Psoas muscle (tissue), 8 donors: Measurements from ENCODE around the gene NOL9. TPM values are rescaled to one million over a fixed set of nuclear protein-coding genes. Genes with fewer than 3 reads are reported as not detected.
A peak's percentile ranks its signal among the peaks of the same experiment; 100 is the strongest.

Experiments used
- ATAC-seq, 4 donors: fragments of 200-7000 bp; cut with Tn5 transposase; one replicate each; pipeline ENCODE4 v1.9.1; 2020; ENCODE audit warnings: moderate library complexity in 3 of 4, mild to moderate bottlenecking in 2 of 4
- DNase-seq, 2 donors: peaks; one replicate each; pipeline ENCODE4 v3.0.0-alpha.2; 2020
- H3K27ac ChIP-seq: fragments of 200-600 bp; one replicate; pipeline ENCODE4 v1.8.0; 2022
- H3K27me3 ChIP-seq, 3 donors: fragments of 200-600 bp in 1 of 3; one replicate each; pipeline versions ENCODE4 v1.6.1 to v1.8.0; 2013 to 2022; ENCODE audit warnings: low read length in 2 of 3, mild to moderate bottlenecking in 2 of 3, moderate library complexity in 1 of 3; ENCODE audit not compliant: insufficient read depth in 3 of 3
- H3K36me3 ChIP-seq, 2 donors: fragments of 200-600 bp in 1 of 2; one replicate each; pipeline versions ENCODE4 v1.6.1 to v1.8.0; 2013 to 2022; ENCODE audit warnings: low read depth in 1 of 2, mild to moderate bottlenecking in 1 of 2, moderate library complexity in 1 of 2; ENCODE audit not compliant: insufficient read depth in 1 of 2
- H3K4me1 ChIP-seq: fragments of 200-600 bp; one replicate; pipeline ENCODE4 v1.8.0; 2022
- H3K4me3 ChIP-seq: fragments of 200-600 bp; one replicate; pipeline ENCODE4 v1.8.0; 2022; ENCODE audit warnings: mild to moderate bottlenecking
- H3K9me3 ChIP-seq: fragments of 200-600 bp; one replicate; pipeline ENCODE4 v1.8.0; 2022
- WGBS, 3 donors: extraction: QIAGEN DNeasy Blood & Tissue Kit; methylation state at CpG; one replicate each; pipeline versions ENCODE4 v1.1.6 to v1.1.7; 2013; 5-methylcytosine and 5-hydroxymethylcytosine counted together
- intact Hi-C, 2 donors: fragments of 100-400 bp; cut with DNase I; formaldehyde crosslinking; loops; one replicate each; pipeline versions ENCODE4 v1.11.0 to v1.14.2; 2022
- polyA plus RNA-seq, 3 donors: library from polyadenylated mRNA; stranded (reverse); fragments of 200-250 nt; gene quantifications; one replicate each; pipeline ENCODE4 v1.2.3, GENCODE V29; 2013
- total RNA-seq, 4 donors: library from RNA; stranded (reverse); fragmentation: NEBNext Ultra II Directional in 2 of 4; extraction: Animal tissue kit (Norgen Biotek cat#: 25700) in 2 of 4; gene quantifications; one replicate each; pipeline versions ENCODE4 v1.2.1 to v1.2.4, GENCODE V29; 2021 to 2023
- TF ChIP-seq, protein P1 (sequence below): fragments of 200-600 bp; IDR thresholded peaks from one replicate; pipeline ENCODE4 v1.8.0; 2022; ENCODE audit warnings: antibody characterized with exemption
- donor health status: healthy with polysubstance abuse.
- donor health status: DM: no; HTN: no; CAD: no; lungs with moderate emphysema.
- donor health status: Bipolar disorder and iron deficiency.
- donor health status: healthy.
- donor health status: DM: yes; HTN: yes; CAD: no.
- donor health status: DM: no; HTN: no; CAD: no.
- donor health status: DM: no; HTN: no; CAD: no.
- donor health status: DM: yes; HTN: yes; CAD: no.

Gene NOL9
- total and polyA plus RNA-seq, 7 donors: 5.0 to 26.1 (median 17.1) TPM

DNA sequence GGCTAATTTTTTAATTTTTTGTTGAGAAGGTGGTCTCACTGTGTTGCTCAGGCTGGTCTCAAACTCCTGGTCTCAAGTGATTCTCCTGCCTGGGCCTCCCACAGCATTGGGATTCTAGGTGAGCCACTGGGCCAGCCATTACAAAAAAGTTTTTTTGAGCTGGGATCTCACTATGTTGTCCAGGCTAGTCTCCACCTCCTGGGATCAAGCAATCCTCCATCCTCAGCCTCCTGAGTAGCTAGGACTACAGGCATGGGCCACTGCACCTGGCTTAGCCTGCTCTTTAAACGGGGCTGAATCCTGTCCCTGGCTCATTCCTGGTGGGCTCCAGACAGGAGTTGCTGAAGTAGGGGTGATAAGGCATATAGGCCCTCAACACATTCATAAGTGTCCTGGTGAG is 3.3 kb upstream of the NOL9 start:
- ATAC-seq (no peak), DNase-seq (no peak)
- TF ChIP-seq, protein P1, sequence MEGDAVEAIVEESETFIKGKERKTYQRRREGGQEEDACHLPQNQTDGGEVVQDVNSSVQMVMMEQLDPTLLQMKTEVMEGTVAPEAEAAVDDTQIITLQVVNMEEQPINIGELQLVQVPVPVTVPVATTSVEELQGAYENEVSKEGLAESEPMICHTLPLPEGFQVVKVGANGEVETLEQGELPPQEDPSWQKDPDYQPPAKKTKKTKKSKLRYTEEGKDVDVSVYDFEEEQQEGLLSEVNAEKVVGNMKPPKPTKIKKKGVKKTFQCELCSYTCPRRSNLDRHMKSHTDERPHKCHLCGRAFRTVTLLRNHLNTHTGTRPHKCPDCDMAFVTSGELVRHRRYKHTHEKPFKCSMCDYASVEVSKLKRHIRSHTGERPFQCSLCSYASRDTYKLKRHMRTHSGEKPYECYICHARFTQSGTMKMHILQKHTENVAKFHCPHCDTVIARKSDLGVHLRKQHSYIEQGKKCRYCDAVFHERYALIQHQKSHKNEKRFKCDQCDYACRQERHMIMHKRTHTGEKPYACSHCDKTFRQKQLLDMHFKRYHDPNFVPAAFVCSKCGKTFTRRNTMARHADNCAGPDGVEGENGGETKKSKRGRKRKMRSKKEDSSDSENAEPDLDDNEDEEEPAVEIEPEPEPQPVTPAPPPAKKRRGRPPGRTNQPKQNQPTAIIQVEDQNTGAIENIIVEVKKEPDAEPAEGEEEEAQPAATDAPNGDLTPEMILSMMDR: no peak
- Histone ChIP-seq H3K9me3 (no peaks in the 10 kb centered on the region), H3K27me3 (no peaks in the 10 kb centered on the region), H3K36me3 (no peaks in the 10 kb centered on the region), H3K4me3 (no peak overlapping the region), H3K4me1 (peaks cover 20% of the 10 kb centered on the region), H3K27ac (no peak overlapping the region)
- 67 to 78% (median 75%) methylated on average over 1 of the region's 1 CpG for WGBS, 3 donors
- intact Hi-C loops: loop anchor here in 1 of 2 donors (5.0 kb wide), 1 partner anchor 90 kb away; no protein-coding TSS in a partner anchor

DNA sequence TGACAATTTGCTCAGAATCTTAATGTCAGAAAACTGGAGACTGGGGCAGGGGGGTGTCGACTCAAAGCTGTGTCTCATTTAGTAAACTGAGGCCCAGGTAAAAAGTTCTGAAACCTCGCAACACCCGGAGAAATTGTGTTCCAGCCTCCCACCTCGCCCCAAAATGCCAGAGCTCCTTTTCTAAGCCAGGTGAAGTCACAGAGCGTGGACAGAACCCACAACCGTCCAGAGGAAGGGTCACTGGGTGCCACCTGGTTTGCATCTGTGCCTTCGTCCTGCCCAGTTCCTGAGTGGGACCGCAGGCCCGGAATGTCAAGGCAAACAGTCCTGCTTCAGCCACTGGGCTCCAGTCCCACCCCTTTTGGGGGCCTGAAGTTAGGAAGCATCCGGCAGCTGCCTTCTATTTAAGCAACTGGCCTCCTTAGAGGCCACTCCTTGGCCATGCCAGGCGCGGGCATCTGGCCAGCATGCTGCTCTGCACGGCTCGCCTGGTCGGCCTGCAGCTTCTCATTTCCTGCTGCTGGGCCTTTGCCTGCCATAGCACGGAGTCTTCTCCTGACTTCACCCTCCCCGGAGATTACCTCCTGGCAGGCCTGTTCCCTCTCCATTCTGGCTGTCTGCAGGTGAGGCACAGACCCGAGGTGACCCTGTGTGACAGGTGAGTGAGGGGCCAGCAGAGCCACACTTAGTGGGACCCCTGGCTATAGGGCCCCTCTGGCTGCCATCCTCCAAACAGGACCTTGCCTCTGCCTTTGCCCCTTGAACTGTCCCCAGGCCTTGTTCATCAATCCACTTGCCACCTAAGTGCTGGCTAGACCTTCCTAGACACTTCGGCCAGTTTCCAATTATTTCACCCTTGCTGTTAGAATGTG is 830 bp upstream of the NOL9 start, which contains the start of gene TAS1R1:
TSS of gene TAS1R1 (plus strand) at position 401 of the 872 bp plus-strand sequence. CDS start at position 468, 67 bp downstream.
- peak; percentile 36 to 72 (median 67) for ATAC-seq

DNA sequence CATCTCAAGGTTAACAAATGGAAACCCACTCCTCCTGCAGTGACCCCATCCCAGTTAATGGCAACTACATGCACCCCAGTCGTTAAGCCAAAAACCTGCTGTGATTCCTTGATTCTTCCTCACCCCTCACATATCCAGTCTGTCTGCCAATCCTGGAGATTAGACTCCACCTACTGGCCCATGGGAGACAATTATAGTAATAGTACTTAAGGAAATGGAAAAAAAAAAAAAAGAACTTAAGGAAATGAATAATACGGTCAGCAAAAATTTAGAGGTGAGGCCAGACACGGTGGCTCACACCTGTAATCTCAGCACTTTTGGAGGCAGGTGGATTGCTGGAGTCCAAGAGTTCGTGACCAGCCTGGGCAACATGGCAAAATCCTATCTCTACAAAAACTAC is 7.0 kb downstream of the NOL9 start:
- 70 to 78% (median 74%) methylated on average over 4 of the region's 4 CpGs for WGBS, 3 donors
- Histone ChIP-seq H3K4me3 (no peak overlapping the region), H3K27ac (no peak overlapping the region), H3K36me3 (peaks cover 9 to 89% of the 10 kb centered on the region in 2 donors), H3K27me3 (no peaks in the 10 kb centered on the region), H3K9me3 (no peaks in the 10 kb centered on the region), H3K4me1 (no peaks in the 10 kb centered on the region)
- ATAC-seq (no peak), DNase-seq (no peak)
- intact Hi-C loops: no loop called here
- TF ChIP-seq, protein P1: no peak

More for the DNA sequence above, 830 bp upstream of the NOL9 start, which contains the start of gene TAS1R1:
- peak within 1 kb of the TSS; percentile 99 for H3K4me3 ChIP-seq
- H3K36me3 ChIP-seq: peaks cover 0 to 14% of the 10 kb centered on the region in 2 donors
- 26 to 41% (median 33%) methylated on average over 19 of the region's 19 CpGs for WGBS, 3 donors
- H3K9me3 ChIP-seq: no peaks in the 10 kb centered on the region
- H3K27ac ChIP-seq: peak within 1 kb of the TSS; percentile 91
- peaks cover 20% of the 10 kb centered on the region for H3K4me1 ChIP-seq
- DNase-seq: peak; percentile 39 to 76
- no peaks in the 10 kb centered on the region for H3K27me3 ChIP-seq
- TF ChIP-seq, protein P1: no peak
- intact Hi-C loops: loop anchor here (5.0 kb wide), 2 partner anchors 82 to 92 kb away; no protein-coding TSS in a partner anchor

DNA sequence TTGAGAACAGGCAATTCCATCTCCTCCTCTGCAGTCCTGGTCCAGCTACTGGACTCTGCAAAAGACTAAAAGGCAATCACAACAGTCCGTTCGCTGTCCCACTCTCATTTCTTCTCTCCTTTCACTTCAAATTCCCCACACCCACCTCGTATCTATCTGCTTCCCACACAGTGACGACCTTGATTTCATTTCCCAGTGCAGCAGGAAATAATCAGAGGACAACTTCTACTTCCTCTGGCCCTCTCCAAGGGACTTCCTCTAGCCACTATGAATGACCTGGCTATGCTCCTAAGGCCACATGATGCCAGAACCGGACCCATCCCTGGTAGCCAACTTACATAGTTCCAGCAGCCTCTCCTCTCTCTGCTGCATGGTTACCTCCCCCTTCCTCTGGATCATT is 8.0 kb downstream of the NOL9 start:
- intact Hi-C loops: no loop called here
- no peak for DNase-seq
- Histone ChIP-seq H3K9me3 (no peaks in the 10 kb centered on the region), H3K4me1 (no peaks in the 10 kb centered on the region), H3K27me3 (no peaks in the 10 kb centered on the region), H3K36me3 (peaks cover 9 to 93% of the 10 kb centered on the region in 2 donors), H3K27ac (no peak overlapping the region), H3K4me3 (no peak overlapping the region)
- TF ChIP-seq, protein P1: no peak
- 56 to 62% (median 60%) methylated on average over 5 of the region's 5 CpGs for WGBS, 3 donors
- peak in 1 of 4 donors; percentile 32 for ATAC-seq
